ENCODE results near the gene CUL5. TPM values are rescaled to one million over a fixed set of nuclear protein-coding genes. Genes with fewer than 3 reads are reported as not detected.

CUL5 gene
- total RNA-seq, 1 experiment from 2014 or later, result 37.0 TPM

- no peaks in the 10 kb centered on the region for H3K27me3 ChIP-seq (ENCODE audit: low read length)
- no peak overlapping the region for H2AFZ ChIP-seq (ENCODE audit: low read length)
- peaks cover 32% of the 10 kb centered on the region for H3K36me3 ChIP-seq (ENCODE audit: low read depth, low read length)
- peaks cover 10% of the 10 kb centered on the region for H3K4me1 ChIP-seq (ENCODE audit: insufficient read depth, low read length)
- no peak for TF ChIP-seq EZH2phosphoT487 (IDR thresholded peaks at IDR 0.05; ENCODE audit: borderline replicate concordance, low read length)
- TF ChIP-seq EZH2 (IDR thresholded peaks at IDR 0.05; ENCODE audit: low read length, unreplicated experiment), result no peak
- no peak for TF ChIP-seq CTCF (conservative IDR thresholded peaks at IDR 0.05; ENCODE audit: low read depth, low read length)
- no TSS peak for BruUV-seq (replicated peaks)
- H4K20me1 ChIP-seq (ENCODE audit: low read length), result no peaks in the 10 kb centered on the region
- peak overlapping the region; percentile 1; the same call in 1 of the 2 replicates for H3K27ac ChIP-seq (ENCODE audit: low read length)
- no peak overlapping the region for H3K9ac ChIP-seq (ENCODE audit: low read length)
- peak overlapping the region; percentile 3; the same call in 1 of the 2 replicates for H3K4me2 ChIP-seq (ENCODE audit: low read length)
- POLR2A ChIA-PET (ENCODE audit: unreplicated experiment), result interaction anchor here (0.6 kb wide), 1 partner anchor 587 kb away, joined by 3 read pairs; no protein-coding TSS in a partner anchor
- CTCF ChIA-PET, result interaction anchor here (0.6 kb wide), 1 partner anchor 59 kb away, joined by 3 read pairs; no protein-coding TSS in a partner anchor
- H3F3A ChIP-seq (ENCODE audit: low read length, unreplicated experiment), result no peaks in the 10 kb centered on the region
- DNase-seq, result peak; percentile 53
- no peaks in the 10 kb centered on the region for H3K79me2 ChIP-seq (ENCODE audit: low read length)
- intact Hi-C loops (cut with micrococcal nuclease), result loop anchor here (2.0 kb wide), 2 partner anchors 21 to 85 kb away; partner anchors contain the start of gene CUL5
- no peaks in the 10 kb centered on the region for H3K9me2 ChIP-seq (replicated peaks; ENCODE audit: low read length)
- H3K4me3 ChIP-seq (ENCODE audit: low read length), result no peak overlapping the region
- no peaks in the 10 kb centered on the region for H3K9me3 ChIP-seq (ENCODE audit: low read length)
- ATAC-seq, result peak; percentile 89
Observed at GRCh38 chr11:108093128-108093904, 84.6 kb downstream of the CUL5 start.

GRCh38 chr11:108097179-108097578 is 88.5 kb downstream of the CUL5 start:
- Histone ChIP-seq H3K4me1 (ENCODE audit: insufficient read depth, low read length) (peaks cover 10% of the 10 kb centered on the region), H3K9me2 (replicated peaks; ENCODE audit: low read length) (no peaks in the 10 kb centered on the region), H2AFZ (ENCODE audit: low read length) (no peak overlapping the region), H3K4me2 (ENCODE audit: low read length) (no peak overlapping the region), H4K20me1 (ENCODE audit: low read length) (no peaks in the 10 kb centered on the region), H3K9me3 (ENCODE audit: low read length) (no peaks in the 10 kb centered on the region), H3K4me3 (ENCODE audit: low read length) (no peak overlapping the region), H3F3A (ENCODE audit: low read length, unreplicated experiment) (no peaks in the 10 kb centered on the region), H3K79me2 (ENCODE audit: low read length) (no peaks in the 10 kb centered on the region), H3K36me3 (ENCODE audit: low read depth, low read length) (peaks cover 34% of the 10 kb centered on the region), H3K27me3 (ENCODE audit: low read length) (no peaks in the 10 kb centered on the region), H3K9ac (ENCODE audit: low read length) (no peak overlapping the region), H3K27ac (ENCODE audit: low read length) (no peak overlapping the region)
- no peak for TF ChIP-seq EZH2phosphoT487 (IDR thresholded peaks at IDR 0.05; ENCODE audit: borderline replicate concordance, low read length)
- ChIA-PET POLR2A (ENCODE audit: unreplicated experiment) (no interaction called here), CTCF (interaction anchor here (0.8 kb wide), 1 partner anchor 269 kb away, joined by 4 read pairs; no protein-coding TSS in a partner anchor)
- ATAC-seq, result no peak
- no TSS peak for BruUV-seq (replicated peaks)
- intact Hi-C loops (cut with micrococcal nuclease), result no loop called here
- DNase-seq, result no peak

- intact Hi-C loops (cut with micrococcal nuclease), result no loop called here
- ChIA-PET POLR2A (ENCODE audit: unreplicated experiment) (no interaction called here), CTCF (no interaction called here)
- Histone ChIP-seq H3K4me3 (ENCODE audit: low read length) (no peak overlapping the region), H2AFZ (ENCODE audit: low read length) (no peak overlapping the region), H3K9me2 (replicated peaks; ENCODE audit: low read length) (no peaks in the 10 kb centered on the region), H3K27ac (ENCODE audit: low read length) (no peak overlapping the region), H3K36me3 (ENCODE audit: low read depth, low read length) (peaks cover 22% of the 10 kb centered on the region; the same call in 1 of the 2 replicates), H3K9ac (ENCODE audit: low read length) (no peak overlapping the region), H4K20me1 (ENCODE audit: low read length) (no peaks in the 10 kb centered on the region), H3K79me2 (ENCODE audit: low read length) (no peaks in the 10 kb centered on the region), H3K27me3 (ENCODE audit: low read length) (no peaks in the 10 kb centered on the region), H3K9me3 (ENCODE audit: low read length) (no peaks in the 10 kb centered on the region), H3F3A (ENCODE audit: low read length, unreplicated experiment) (no peaks in the 10 kb centered on the region), H3K4me1 (ENCODE audit: insufficient read depth, low read length) (no peaks in the 10 kb centered on the region), H3K4me2 (ENCODE audit: low read length) (no peak overlapping the region)
- BruUV-seq (replicated peaks), result no TSS peak
- no peak for TF ChIP-seq EZH2phosphoT487 (IDR thresholded peaks at IDR 0.05; ENCODE audit: borderline replicate concordance, low read length)
- no peak for TF ChIP-seq CTCF (conservative IDR thresholded peaks at IDR 0.05; ENCODE audit: low read depth, low read length)
- no peak for TF ChIP-seq EZH2 (IDR thresholded peaks at IDR 0.05; ENCODE audit: low read length, unreplicated experiment)
- DNase-seq (no peak), ATAC-seq (no peak; the same call in 1 of the 2 replicates)
Observed at GRCh38 chr11:108101090-108101775, 92.5 kb downstream of the CUL5 start.

All from PC-3 (cell line).